IPS-15b (cell line): ENCODE measurements around the gene IRAK3.
"Not testable (repeated sequence)": the region's sequence is repeated elsewhere in the genome, so short reads cannot be mapped to it uniquely, and the experiment has no call there.

Source experiments
- H3K27me3 ChIP-seq: one replicate; pipeline ENCODE4 v1.6.1; 2013; ENCODE audit warnings: low read length; ENCODE audit not compliant: control insufficient read depth, insufficient read depth
- H3K36me3 ChIP-seq: one replicate; pipeline ENCODE4 v1.6.1; 2013; ENCODE audit warnings: low read length; ENCODE audit not compliant: control insufficient read depth, insufficient read depth
- H3K4me1 ChIP-seq: one replicate; pipeline ENCODE4 v1.6.1; 2013; ENCODE audit warnings: mild to moderate bottlenecking, low read length; ENCODE audit not compliant: control insufficient read depth, insufficient read depth
- H3K4me3 ChIP-seq: one replicate; pipeline ENCODE4 v1.5.1; 2013; ENCODE audit warnings: low read depth, low read length
- H3K9ac ChIP-seq: one replicate; pipeline ENCODE4 v1.6.1; 2013; ENCODE audit warnings: low read depth, mild to moderate bottlenecking, low read length
- H3K9me3 ChIP-seq: one replicate; pipeline ENCODE4 v1.6.1; 2013; ENCODE audit warnings: mild to moderate bottlenecking, low read length; ENCODE audit not compliant: control insufficient read depth, insufficient read depth

IRAK3 gene

GRCh38 chr12:66195242-66195641, 6.2 kb downstream of the IRAK3 start:
- Histone ChIP-seq H3K9ac (no peak overlapping the region), H3K9me3 (peaks cover 3% of the 10 kb centered on the region)

GRCh38 chr12:66196806-66197205, 7.8 kb downstream of the IRAK3 start:
- no peaks in the 10 kb centered on the region for H3K36me3 ChIP-seq
- no peak overlapping the region for H3K9ac ChIP-seq
- H3K4me1 ChIP-seq = peaks cover 10% of the 10 kb centered on the region
- peaks cover 4% of the 10 kb centered on the region for H3K9me3 ChIP-seq
- peaks cover 2% of the 10 kb centered on the region for H3K27me3 ChIP-seq
- no peak overlapping the region for H3K4me3 ChIP-seq

More at GRCh38 chr12:66195242-66195641, 6.2 kb downstream of the IRAK3 start:
- Histone ChIP-seq H3K27me3 (peaks cover 17% of the 10 kb centered on the region), H3K4me3 (no peak overlapping the region), H3K36me3 (no peaks in the 10 kb centered on the region), H3K4me1 (peaks cover 10% of the 10 kb centered on the region)

GRCh38 chr12:66197495-66197921, 8.5 kb downstream of the IRAK3 start:
- peaks cover 4% of the 10 kb centered on the region for H3K9me3 ChIP-seq
- no peaks in the 10 kb centered on the region for H3K27me3 ChIP-seq
- H3K4me3 ChIP-seq = no peak overlapping the region
- peaks cover 10% of the 10 kb centered on the region for H3K4me1 ChIP-seq
- H3K36me3 ChIP-seq = no peaks in the 10 kb centered on the region
- H3K9ac ChIP-seq = no peak overlapping the region

DNA sequence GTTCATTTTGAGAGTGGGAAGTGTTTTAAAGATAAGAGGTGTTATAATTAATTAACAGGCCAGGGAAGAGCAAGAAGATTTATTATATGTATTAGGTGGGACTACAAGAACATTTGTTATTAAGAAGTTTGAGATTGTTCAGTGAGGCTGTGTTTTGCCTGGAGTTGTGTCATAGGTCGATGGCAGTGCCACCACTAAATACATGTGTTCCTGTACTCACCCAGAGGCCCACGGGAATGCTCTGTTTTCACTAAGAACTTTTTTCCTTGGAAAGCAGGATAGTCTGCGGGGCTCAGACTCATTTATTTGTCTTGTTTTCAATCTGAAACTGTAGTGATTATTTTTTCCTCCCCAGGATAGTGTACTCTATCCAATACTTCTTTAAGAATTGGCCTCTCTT, 10.1 kb downstream of the IRAK3 start:
- peaks cover 4% of the 10 kb centered on the region for H3K9me3 ChIP-seq
- H3K27me3 ChIP-seq = no peaks in the 10 kb centered on the region
- no peak overlapping the region for H3K9ac ChIP-seq
- H3K36me3 ChIP-seq = no peaks in the 10 kb centered on the region
- H3K4me1 ChIP-seq = peaks cover 10% of the 10 kb centered on the region
- H3K4me3 ChIP-seq = no peak overlapping the region

DNA sequence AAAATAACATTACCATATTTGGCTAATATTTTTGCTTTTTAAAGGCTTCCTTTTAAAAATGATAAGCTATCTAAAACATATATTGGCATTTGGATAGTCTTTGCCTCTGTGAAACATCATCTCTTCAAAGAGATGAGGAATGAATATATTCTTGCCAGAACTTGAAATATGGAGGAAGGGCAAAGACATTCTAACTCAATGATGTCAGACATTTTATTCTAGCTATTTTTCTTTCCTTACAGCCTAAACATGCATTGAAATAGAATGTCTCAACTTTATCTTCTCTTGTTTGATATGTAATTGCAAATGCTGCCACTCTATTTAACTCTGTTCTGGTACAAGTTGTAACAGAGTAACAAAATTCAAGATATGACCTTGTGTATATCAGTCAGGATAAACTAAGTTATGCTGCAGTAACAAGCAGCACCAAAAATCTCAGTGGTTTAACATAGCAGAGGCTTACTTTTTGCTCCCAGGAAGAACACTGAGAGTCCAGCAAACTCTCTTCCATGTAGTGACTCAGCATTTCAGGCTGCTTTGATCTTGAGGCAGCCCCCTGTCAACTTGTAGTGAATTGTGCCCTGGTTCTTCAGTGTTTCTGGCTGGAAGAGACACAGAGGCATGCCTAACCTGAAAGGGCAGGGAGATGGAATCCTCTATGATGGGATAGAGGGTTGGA, 11.0 kb downstream of the IRAK3 start:
- peaks cover 4% of the 10 kb centered on the region for H3K9me3 ChIP-seq
- no peaks in the 10 kb centered on the region for H3K27me3 ChIP-seq
- H3K4me1 ChIP-seq = peaks cover 10% of the 10 kb centered on the region
- H3K4me3 ChIP-seq = no peak overlapping the region
- H3K36me3 ChIP-seq = no peaks in the 10 kb centered on the region
- no peak overlapping the region for H3K9ac ChIP-seq

DNA sequence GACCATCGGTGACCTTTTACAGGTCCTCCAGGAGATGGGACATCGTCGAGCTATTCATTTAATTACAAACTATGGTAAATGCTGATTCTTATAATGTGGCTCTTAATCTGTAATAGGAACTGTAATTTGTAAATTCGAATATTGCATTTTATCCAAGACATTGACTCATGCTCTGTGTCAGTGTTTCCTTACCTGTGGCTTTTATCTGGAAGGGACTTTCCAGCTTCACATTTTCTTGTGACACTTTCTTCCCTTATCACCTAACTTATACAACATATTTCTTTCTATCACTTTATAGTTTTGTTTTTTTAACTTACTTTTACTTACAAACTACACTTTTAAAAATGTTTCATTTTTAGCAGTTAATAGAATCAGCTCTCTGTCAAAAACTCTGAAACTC, 14.8 kb downstream of the IRAK3 start:
- no peak overlapping the region for H3K4me3 ChIP-seq
- H3K27me3 ChIP-seq = no peaks in the 10 kb centered on the region
- no peak overlapping the region for H3K9ac ChIP-seq
- H3K4me1 ChIP-seq = no peaks in the 10 kb centered on the region
- peaks cover 4% of the 10 kb centered on the region for H3K9me3 ChIP-seq
- no peaks in the 10 kb centered on the region for H3K36me3 ChIP-seq

- no peaks in the 10 kb centered on the region for H3K9me3 ChIP-seq
- no peak overlapping the region for H3K9ac ChIP-seq
- H3K27me3 ChIP-seq = no peaks in the 10 kb centered on the region
- no peaks in the 10 kb centered on the region for H3K4me1 ChIP-seq
- no peaks in the 10 kb centered on the region for H3K36me3 ChIP-seq
- H3K4me3 ChIP-seq = no peak overlapping the region
These were observed 17.1 kb downstream of the IRAK3 start for GRCh38 chr12:66206141-66206540.

DNA sequence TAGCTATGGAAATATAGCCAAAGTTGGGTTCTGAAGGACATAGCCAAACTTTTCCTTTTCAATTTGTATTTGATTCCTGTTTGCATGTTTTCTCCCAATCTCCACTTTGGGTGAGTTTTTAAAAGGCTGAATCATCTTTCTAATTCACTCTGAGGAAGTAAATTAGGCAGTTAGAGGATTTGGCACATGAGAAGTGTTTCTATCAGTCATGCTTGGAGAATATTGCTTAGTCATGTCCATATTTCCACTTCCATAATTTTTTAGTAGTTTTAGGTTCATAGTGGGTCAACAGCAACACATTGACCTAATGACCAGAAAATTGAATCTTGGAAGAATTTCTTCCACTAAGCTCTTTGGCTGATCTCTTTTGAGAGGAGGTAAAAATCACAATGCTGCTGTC, 21.8 kb downstream of the IRAK3 start:
- Histone ChIP-seq H3K27me3 (no peaks in the 10 kb centered on the region), H3K36me3 (no peaks in the 10 kb centered on the region), H3K9ac (no peak overlapping the region), H3K4me1 (no peaks in the 10 kb centered on the region), H3K4me3 (no peak overlapping the region), H3K9me3 (no peaks in the 10 kb centered on the region)

DNA sequence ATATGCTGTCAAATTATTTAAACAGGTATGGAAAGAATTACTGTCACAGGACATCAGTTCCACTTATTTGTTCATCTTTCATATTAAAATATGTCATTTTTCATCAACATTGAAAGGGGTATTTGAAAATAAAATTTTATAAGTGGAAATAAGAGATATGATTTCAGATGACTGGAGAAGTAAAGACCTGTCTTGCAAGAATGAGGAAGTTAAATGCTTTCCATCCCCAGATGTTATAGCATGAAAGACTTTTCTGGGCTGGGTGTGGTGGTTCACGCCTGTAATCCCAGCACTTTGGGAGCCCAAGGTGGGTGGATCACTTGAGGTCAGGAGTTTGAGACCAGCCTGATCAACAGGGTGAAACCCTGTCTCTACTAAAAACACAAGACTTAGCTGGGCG, 22.6 kb downstream of the IRAK3 start:
- not testable (repeated sequence) for H3K9me3 ChIP-seq, H3K27me3 ChIP-seq, H3K4me1 ChIP-seq, H3K9ac ChIP-seq, H3K36me3 ChIP-seq, H3K4me3 ChIP-seq

DNA sequence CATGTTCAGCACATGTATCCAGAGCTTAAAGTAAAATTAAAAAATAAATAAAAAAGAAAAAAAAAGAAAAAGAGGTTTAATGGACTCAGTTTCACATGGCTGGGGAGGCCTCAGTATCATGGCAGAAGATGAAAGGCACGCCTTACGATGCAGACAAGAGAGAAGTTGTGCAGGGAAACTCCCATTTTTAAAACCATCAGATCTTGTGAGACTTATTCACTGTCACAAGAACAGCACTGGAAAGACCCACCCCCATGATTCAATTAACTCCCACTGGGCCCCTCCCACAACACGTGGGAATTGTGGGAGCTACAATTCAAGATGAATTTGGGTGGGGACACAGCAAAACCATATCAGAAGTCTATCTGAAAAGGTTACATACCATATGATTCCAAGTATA, 24.0 kb downstream of the IRAK3 start:
- H3K4me1 ChIP-seq, H3K9ac ChIP-seq, H3K27me3 ChIP-seq, H3K36me3 ChIP-seq, H3K4me3 ChIP-seq, H3K9me3 ChIP-seq: not testable (repeated sequence)

DNA sequence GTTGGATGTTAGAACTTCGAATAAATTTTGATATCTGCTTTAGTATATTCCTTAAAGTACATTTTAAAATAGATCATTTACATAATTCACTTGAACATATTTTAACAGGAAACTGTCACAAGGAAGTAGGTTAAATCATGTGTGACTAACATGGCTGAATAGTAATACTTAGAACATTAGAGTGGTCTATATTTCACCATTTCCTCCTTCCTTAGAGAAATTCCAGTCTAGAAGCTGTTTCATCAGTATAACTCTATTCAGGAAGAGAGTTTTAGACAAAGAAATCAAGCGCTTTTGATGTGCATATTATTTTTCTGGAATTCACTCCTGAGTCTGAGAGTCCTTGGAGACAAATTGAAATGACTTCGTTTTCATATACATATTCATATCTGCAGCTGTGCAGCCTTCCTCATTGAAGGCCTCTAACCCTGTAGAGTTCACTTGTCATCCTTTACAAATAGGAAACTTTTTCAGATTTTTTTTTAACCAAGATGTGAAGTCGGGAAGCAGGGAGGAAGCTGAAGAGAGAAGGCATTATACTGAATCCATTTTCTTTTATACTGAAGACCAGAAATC, 28.4 kb downstream of the IRAK3 start:
- H3K9ac ChIP-seq = no peak overlapping the region
- no peak overlapping the region for H3K4me3 ChIP-seq
- no peaks in the 10 kb centered on the region for H3K4me1 ChIP-seq
- H3K27me3 ChIP-seq = no peaks in the 10 kb centered on the region
- H3K9me3 ChIP-seq = no peaks in the 10 kb centered on the region
- no peaks in the 10 kb centered on the region for H3K36me3 ChIP-seq

DNA sequence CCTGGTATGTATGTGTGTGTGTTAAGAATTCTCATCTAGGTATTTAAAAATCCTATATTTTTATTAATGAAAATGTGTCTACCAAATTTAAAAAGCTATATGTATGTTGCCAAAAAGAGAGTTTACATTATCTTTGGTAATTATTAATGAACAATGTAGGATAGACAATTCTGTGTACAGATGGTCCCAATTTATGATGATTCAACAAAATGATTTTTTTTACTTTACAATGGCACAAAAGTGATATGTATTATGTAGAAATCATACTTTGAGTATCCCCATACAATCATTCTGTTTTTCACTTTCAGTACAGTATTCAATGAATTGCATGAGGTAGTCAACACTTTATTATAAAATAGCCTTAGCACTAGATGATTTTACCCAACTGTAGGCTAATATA, 39.4 kb downstream of the IRAK3 start:
- Histone ChIP-seq H3K27me3 (no peaks in the 10 kb centered on the region), H3K9ac (no peak overlapping the region), H3K4me1 (no peaks in the 10 kb centered on the region), H3K4me3 (no peak overlapping the region), H3K36me3 (no peaks in the 10 kb centered on the region), H3K9me3 (no peaks in the 10 kb centered on the region)
